Natural killer cell (primary cell): ENCODE measurements around the gene TOB2. TPM values are rescaled to one million over a fixed set of nuclear protein-coding genes. Genes with fewer than 3 reads are reported as not detected.

Experiments
- ATAC-seq, 3 donors: fragments of 150-1000 bp in 2 of 3; fragments of 200-7000 bp in 1 of 3; cut with Tn5 transposase; 1 replicate in 1 of 3; 2 replicates in 2 of 3; pipeline ENCODE4 v1.10.0; 2021; ENCODE audit warnings: mild to moderate bottlenecking in 2 of 3, moderate library complexity in 2 of 3
- DNase-seq, 2 donors: peaks; one replicate each; pipeline versions ENCODE4 v3.0.0 to v3.0.0-alpha.2; 2013 to 2021; ENCODE audit warnings: mixed read lengths in 1 of 2
- H3K27ac ChIP-seq: one replicate; pipeline ENCODE4 v1.5.1; 2013; ENCODE audit warnings: mild to moderate bottlenecking, low read length
- H3K27me3 ChIP-seq: one replicate; pipeline ENCODE4 v1.6.1; 2013; ENCODE audit warnings: low read length; ENCODE audit not compliant: control insufficient read depth, insufficient read depth
- H3K36me3 ChIP-seq: one replicate; pipeline ENCODE4 v1.6.1; 2013; ENCODE audit warnings: low read length; ENCODE audit not compliant: control insufficient read depth, insufficient read depth
- H3K4me1 ChIP-seq: one replicate; pipeline ENCODE4 v1.6.1; 2013; ENCODE audit warnings: low read length; ENCODE audit not compliant: control insufficient read depth, insufficient read depth
- H3K4me3 ChIP-seq: one replicate; pipeline ENCODE4 v1.5.1; 2013; ENCODE audit warnings: low read length
- H3K9me3 ChIP-seq: one replicate; pipeline ENCODE4 v1.6.1; 2013; ENCODE audit warnings: low read length; ENCODE audit not compliant: control insufficient read depth, insufficient read depth
- H3K27ac Mint-ChIP-seq, 2 donors: one replicate each; pipeline ENCODE4 v1.8.0; 2022; ENCODE audit warnings: mild to moderate bottlenecking in 2 of 2, mixed read lengths in 2 of 2, moderate library complexity in 1 of 2
- H3K27me3 Mint-ChIP-seq, 2 donors: one replicate each; pipeline ENCODE4 v1.8.0; 2022; ENCODE audit warnings: low read depth in 2 of 2, mixed read lengths in 2 of 2
- H3K36me3 Mint-ChIP-seq: one replicate; pipeline ENCODE4 v1.8.0; 2022; ENCODE audit warnings: mixed read lengths
- H3K4me1 Mint-ChIP-seq, 2 donors: one replicate each; pipeline ENCODE4 v1.8.0; 2022; ENCODE audit warnings: mixed read lengths in 2 of 2
- H3K4me3 Mint-ChIP-seq: one replicate; pipeline ENCODE4 v1.8.0; 2022; ENCODE audit warnings: mild to moderate bottlenecking, moderate library complexity, mixed read lengths
- H3K9me3 Mint-ChIP-seq, 2 donors: one replicate each; pipeline ENCODE4 v1.8.0; 2022; ENCODE audit warnings: mixed read lengths in 2 of 2
- WGBS: methylation state at CpG from one replicate; pipeline ENCODE4 v1.1.7; 2013; ENCODE audit warnings: missing lambda C conversion rate; ENCODE audit not compliant: insufficient coverage; 5-methylcytosine and 5-hydroxymethylcytosine counted together
- intact Hi-C: fragments of 100-400 bp; cut with micrococcal nuclease; formaldehyde crosslinking; loops from one replicate; pipeline ENCODE4 v1.14.2; 2022
- total RNA-seq, 4 donors: library from RNA; stranded (reverse); fragments of 120-200 nt in 1 of 4; gene quantifications; one replicate each; pipeline versions ENCODE4 v1.2.3 to v1.2.4, GENCODE V29; 2013 to 2022
- TF ChIP-seq, protein P1 (sequence below): fragments of 200-600 bp; IDR thresholded peaks from one replicate; pipeline ENCODE4 v1.8.0; 2022; ENCODE audit warnings: antibody characterized with exemption

Gene TOB2
- total RNA-seq, 3 donors from 2014 or later (not counting 1 experiment from before 2014, with no cell fraction given) = 26.4 to 42.2 (median 32.6) TPM

DNA sequence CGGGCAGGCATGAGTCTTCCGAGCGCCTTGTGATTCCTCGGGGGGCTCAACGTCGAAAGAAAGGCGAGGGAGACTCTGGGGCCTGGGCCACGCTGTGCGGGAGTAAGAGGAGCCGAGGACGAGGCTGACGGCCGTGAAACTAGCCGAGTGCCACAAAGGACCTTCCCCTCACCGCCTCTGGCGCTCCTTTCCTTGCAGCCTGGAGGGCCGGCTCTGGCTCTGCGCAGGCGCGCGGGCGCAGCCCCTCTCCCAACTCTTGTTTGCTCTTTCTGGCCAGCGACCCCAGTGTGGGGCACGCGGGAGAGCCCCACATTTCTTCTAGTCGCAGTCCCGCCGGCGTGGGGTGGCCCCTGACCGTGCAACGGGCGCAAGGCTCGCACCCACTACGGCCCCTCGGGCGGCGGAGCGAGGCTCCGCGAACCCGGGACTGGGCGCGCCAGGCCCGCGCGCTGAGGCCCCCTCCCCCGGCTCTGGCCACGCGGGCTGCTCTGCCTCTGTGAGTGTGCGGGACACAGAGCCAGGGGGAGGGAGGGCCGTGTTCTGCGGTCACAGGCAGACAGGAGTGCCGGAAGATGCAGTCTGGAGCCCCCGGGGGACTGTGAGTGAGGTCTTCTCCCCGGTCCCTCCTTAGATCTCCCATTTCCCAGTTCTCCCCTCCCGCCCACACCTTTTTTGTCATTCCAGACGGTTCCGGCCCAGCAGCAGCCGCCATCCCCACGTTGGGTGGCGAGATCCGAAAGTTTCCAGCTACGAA lies 1.0 kb upstream of the TOB2 start:
- H3K27ac Mint-ChIP-seq = peak overlapping the region; percentile 93 to 99
- no peaks in the 10 kb centered on the region for H3K27me3 Mint-ChIP-seq
- DNase-seq (peak; percentile 49 to 76), ATAC-seq (peak in 1 of 3 donors; percentile 5)
- TF ChIP-seq, protein P1, sequence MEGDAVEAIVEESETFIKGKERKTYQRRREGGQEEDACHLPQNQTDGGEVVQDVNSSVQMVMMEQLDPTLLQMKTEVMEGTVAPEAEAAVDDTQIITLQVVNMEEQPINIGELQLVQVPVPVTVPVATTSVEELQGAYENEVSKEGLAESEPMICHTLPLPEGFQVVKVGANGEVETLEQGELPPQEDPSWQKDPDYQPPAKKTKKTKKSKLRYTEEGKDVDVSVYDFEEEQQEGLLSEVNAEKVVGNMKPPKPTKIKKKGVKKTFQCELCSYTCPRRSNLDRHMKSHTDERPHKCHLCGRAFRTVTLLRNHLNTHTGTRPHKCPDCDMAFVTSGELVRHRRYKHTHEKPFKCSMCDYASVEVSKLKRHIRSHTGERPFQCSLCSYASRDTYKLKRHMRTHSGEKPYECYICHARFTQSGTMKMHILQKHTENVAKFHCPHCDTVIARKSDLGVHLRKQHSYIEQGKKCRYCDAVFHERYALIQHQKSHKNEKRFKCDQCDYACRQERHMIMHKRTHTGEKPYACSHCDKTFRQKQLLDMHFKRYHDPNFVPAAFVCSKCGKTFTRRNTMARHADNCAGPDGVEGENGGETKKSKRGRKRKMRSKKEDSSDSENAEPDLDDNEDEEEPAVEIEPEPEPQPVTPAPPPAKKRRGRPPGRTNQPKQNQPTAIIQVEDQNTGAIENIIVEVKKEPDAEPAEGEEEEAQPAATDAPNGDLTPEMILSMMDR = no peak
- Histone ChIP-seq H3K36me3 (no peaks in the 10 kb centered on the region), H3K9me3 (no peaks in the 10 kb centered on the region), H3K27ac (peak overlapping the region; percentile 100), H3K27me3 (no peaks in the 10 kb centered on the region), H3K4me1 (peaks cover 31% of the 10 kb centered on the region), H3K4me3 (peak overlapping the region; percentile 91)
- H3K9me3 Mint-ChIP-seq = no peaks in the 10 kb centered on the region
- peak overlapping the region; percentile 93 for H3K4me3 Mint-ChIP-seq
- peaks cover 30 to 48% of the 10 kb centered on the region in 2 donors for H3K4me1 Mint-ChIP-seq
- under 1% methylated on average over 61 of the region's 63 CpGs for WGBS
- intact Hi-C loops = loop anchor here (1.0 to 2.0 kb wide), 2 partner anchors 22 to 43 kb away; partner anchors contain the start of gene ACO2
- no peaks in the 10 kb centered on the region for H3K36me3 Mint-ChIP-seq

DNA sequence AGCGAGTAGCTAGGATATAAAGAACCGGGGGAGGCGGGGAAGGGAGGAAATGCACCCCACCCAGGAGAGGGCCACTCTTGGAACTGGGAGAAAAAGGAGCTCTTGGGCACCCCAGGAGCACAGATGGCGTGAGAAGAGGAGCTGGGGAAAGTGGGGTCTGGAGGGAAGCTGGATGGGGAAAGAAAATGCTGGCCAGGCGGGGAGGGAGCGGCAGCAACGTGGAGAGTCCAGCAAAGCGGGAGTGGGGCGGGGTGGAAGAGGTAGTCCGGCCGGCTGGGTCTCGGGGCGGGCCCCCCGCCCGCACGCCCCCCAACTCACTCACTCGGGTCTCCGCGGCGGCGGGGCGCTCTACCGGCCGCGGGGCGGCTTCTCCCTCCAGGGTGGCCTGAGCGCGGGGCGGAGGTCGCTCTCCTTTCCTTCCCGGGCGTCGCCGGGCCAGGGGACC lies 522 bp downstream of the TOB2 start:
- Mint-ChIP-seq H3K4me1 (peaks cover 35 to 54% of the 10 kb centered on the region in 2 donors), H3K27me3 (no peaks in the 10 kb centered on the region), H3K4me3 (peak overlapping the region; percentile 93), H3K36me3 (no peaks in the 10 kb centered on the region), H3K9me3 (no peaks in the 10 kb centered on the region), H3K27ac (peak overlapping the region; percentile 93 to 99)
- WGBS = under 1% methylated on average over 33 of the region's 34 CpGs
- Histone ChIP-seq H3K9me3 (no peaks in the 10 kb centered on the region), H3K27me3 (no peaks in the 10 kb centered on the region), H3K27ac (peak overlapping the region; percentile 100), H3K4me1 (peaks cover 31% of the 10 kb centered on the region), H3K4me3 (peak overlapping the region; percentile 91), H3K36me3 (no peaks in the 10 kb centered on the region)
- DNase-seq (peak in 1 of 2 donors; percentile 39), ATAC-seq (no peak)
- TF ChIP-seq, protein P1 = no peak
- intact Hi-C loops = loop anchor here (2.0 kb wide), 1 partner anchor 41 kb away; no protein-coding TSS in a partner anchor

DNA sequence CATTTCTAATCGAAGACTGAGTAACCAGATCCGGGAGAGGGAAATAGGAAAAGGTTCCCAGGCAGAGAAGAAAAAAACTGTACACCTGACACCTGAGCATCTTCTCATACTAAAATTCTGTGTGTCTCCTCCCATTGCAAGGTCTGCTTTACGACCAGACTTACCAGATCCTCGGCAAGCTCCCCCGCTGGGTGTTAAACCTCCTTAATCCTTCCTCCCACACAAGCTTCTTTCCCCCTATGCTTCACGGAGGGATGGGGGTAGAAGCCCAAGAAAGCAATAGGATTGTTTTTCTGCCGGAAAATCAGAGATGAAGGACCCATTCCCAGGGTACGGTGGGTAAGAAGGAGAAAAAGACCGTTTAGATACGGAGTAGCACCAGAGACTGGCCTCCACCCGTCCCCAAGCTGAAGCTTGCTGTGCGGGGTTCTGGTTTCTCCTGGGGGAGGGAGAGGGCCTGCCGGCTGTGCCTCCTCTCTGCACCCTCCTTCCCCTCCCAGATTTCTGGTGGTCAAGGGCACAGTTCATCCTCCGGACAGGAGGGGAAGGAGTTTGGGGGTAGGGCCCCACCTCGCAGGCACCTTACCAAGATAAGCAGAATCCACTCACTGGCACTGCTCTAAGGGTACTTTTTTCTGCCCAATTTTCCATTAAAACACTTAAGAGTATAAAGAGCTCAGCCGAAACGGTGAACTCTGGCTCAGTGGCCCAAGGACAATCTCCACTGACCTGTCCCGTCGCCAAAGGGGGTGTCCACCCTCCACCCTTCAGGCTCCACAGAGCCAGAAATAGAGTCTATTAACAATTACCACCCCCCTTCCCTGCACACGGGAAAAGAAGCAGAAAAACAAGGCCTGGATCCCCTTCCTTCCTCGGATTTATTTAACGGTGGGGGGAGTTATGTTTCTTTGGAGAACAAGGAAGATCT lies 1.2 kb downstream of the TOB2 start:
- no peaks in the 10 kb centered on the region for H3K27me3 ChIP-seq
- no peaks in the 10 kb centered on the region for H3K27me3 Mint-ChIP-seq
- peaks cover 35 to 54% of the 10 kb centered on the region in 2 donors for H3K4me1 Mint-ChIP-seq
- H3K27ac ChIP-seq = peak overlapping the region; percentile 100
- WGBS = 0% methylated on average over 19 of the region's 22 CpGs
- no peaks in the 10 kb centered on the region for H3K36me3 Mint-ChIP-seq
- peak overlapping the region; percentile 93 for H3K4me3 Mint-ChIP-seq
- H3K36me3 ChIP-seq = no peaks in the 10 kb centered on the region
- H3K4me1 ChIP-seq = peaks cover 31% of the 10 kb centered on the region
- intact Hi-C loops = loop anchor here (2.0 kb wide), 1 partner anchor 41 kb away; no protein-coding TSS in a partner anchor
- TF ChIP-seq, protein P1 = no peak
- peak overlapping the region; percentile 91 for H3K4me3 ChIP-seq
- H3K27ac Mint-ChIP-seq = peak overlapping the region; percentile 93 to 99
- ATAC-seq = no peak
- DNase-seq = peak in 1 of 2 donors; percentile 65
- no peaks in the 10 kb centered on the region for H3K9me3 ChIP-seq
- no peaks in the 10 kb centered on the region for H3K9me3 Mint-ChIP-seq
